ENCODE results near the gene EEFSEC.
A peak's percentile ranks its signal among the peaks of the same experiment; 100 is the strongest.

The EEFSEC gene

GRCh38 chr3:128404276-128405068, 251.2 kb downstream of the EEFSEC start:
- 87 to 92% methylated on average over 22 to 23 of the region's 23 CpGs for WGBS, 2 experiments (ENCODE audit: insufficient coverage in 2 of 2)
- H3K27ac ChIP-seq (ENCODE audit: low read depth, low read length, severe bottlenecking) = no peak overlapping the region
- H3K4me1 ChIP-seq (ENCODE audit: control insufficient read depth, insufficient read depth, low read length, poor library complexity, severe bottlenecking) = peaks cover 16% of the 10 kb centered on the region

DNA sequence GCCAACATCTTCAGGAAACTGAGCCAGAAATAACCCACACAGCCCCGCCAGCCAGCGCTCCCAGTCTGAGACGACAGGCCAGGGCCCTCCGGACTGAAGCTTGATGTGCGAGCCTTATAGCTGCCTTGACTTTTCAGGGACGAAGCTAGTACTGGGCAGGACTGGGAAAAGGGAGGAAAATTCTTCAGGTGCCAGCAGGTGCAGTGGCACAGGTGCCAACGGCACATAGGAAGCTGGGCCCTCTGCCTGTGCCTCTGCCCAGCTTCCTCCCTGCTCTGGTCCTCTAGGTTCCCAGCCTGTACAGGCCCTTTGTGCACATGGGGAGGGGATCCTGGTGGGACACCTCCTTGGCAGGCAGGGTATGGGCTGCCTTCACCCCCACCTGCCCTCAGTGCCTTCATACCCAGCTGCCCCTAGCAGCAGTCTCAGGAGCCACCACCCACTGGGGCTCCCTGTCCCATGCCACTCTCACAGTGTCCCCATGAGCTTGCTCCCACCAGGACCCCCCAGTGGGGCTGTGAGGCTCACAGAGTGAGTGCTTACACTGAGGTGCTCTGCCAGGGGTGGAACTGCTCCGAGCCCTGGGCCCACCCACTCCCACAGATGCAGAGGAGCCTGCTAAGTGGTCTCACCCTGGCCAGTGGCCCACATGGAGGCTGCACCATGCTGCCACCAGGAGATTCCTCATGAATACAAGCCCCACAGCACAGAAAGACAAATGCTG, 252.4 kb downstream of the EEFSEC start:
- 92 to 95% methylated on average over 8 of the region's 8 CpGs for WGBS, 2 experiments (ENCODE audit: insufficient coverage in 2 of 2)
- Histone ChIP-seq H3K27ac (ENCODE audit: low read depth, low read length, severe bottlenecking) (no peak overlapping the region), H3K4me3 (ENCODE audit: extremely low read depth, insufficient read depth, low read length, poor library complexity, severe bottlenecking) (no peak overlapping the region), H3K9me3 (ENCODE audit: control insufficient read depth, low read length) (no peaks in the 10 kb centered on the region), H3K4me1 (ENCODE audit: control insufficient read depth, insufficient read depth, low read length, poor library complexity, severe bottlenecking) (peaks cover 12% of the 10 kb centered on the region), H3K36me3 (ENCODE audit: control insufficient read depth, insufficient read depth, low read length) (no peaks in the 10 kb centered on the region)

More at GRCh38 chr3:128404276-128405068, 251.2 kb downstream of the EEFSEC start:
- Histone ChIP-seq H3K4me3 (ENCODE audit: extremely low read depth, insufficient read depth, low read length, poor library complexity, severe bottlenecking) (no peak overlapping the region), H3K9me3 (ENCODE audit: control insufficient read depth, low read length) (no peaks in the 10 kb centered on the region), H3K36me3 (ENCODE audit: control insufficient read depth, insufficient read depth, low read length) (no peaks in the 10 kb centered on the region)

DNA sequence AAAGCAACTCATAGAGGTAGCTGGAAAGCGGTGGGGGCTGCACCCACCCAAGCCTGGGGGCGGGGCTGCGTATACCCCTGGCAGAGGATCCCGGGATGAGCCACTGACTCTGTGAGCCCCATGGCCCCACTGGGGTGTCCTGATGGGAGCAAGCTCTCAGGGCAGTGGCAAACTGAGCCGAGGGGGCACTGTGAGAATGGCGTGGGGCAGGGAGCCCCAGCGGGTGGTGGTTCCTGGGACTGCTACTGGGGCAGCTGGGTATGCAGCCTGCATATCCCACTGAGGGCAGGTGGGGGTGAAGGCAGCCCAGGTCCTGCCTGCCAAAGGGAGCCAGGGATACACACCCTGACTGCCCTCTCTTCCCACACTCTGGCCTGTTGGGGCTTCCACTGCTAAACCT, 254.0 kb downstream of the EEFSEC start:
- Histone ChIP-seq H3K4me1 (ENCODE audit: control insufficient read depth, insufficient read depth, low read length, poor library complexity, severe bottlenecking) (peaks cover 22% of the 10 kb centered on the region), H3K27ac (ENCODE audit: low read depth, low read length, severe bottlenecking) (no peak overlapping the region), H3K9me3 (ENCODE audit: control insufficient read depth, low read length) (no peaks in the 10 kb centered on the region), H3K36me3 (ENCODE audit: control insufficient read depth, insufficient read depth, low read length) (no peaks in the 10 kb centered on the region), H3K4me3 (ENCODE audit: extremely low read depth, insufficient read depth, low read length, poor library complexity, severe bottlenecking) (no peak overlapping the region)
- WGBS, 2 experiments (ENCODE audit: insufficient coverage in 2 of 2) = 86 to 91% methylated on average over 7 of the region's 7 CpGs

DNA sequence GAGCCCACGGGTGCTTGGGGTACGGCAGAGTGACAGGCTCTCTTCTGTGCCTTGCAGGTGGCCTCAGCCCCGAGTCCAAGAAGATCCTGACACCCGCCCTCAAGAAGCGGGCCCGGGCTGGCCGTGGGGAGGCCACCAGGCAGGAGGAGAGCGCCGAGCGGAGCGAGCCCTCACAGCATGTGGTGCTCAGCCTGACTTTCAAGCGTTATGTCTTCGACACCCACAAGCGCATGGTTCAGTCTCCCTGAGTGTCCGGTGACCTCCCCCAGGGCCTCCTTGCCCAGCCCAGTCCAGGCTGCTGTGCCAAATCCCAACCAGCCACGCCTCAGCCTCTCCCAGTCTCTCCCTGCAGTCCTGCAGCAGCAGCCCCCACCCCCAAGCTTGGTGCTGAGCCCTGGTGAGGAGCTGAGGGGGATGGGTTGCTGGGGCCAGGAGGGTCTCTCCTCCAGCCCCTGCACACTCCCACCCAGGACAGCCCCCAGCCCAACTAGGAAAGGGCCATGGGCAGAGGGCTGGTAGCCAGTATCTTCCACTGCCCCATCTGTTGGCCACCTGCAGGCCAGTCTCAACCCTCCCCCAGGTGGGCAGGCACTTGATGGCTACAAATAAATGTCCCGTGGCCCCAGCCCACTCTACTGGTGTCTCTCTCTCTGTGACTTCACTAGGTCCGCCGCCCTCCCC, 254.9 kb downstream of the EEFSEC start:
- Histone ChIP-seq H3K4me3 (ENCODE audit: extremely low read depth, insufficient read depth, low read length, poor library complexity, severe bottlenecking) (no peak overlapping the region), H3K27ac (ENCODE audit: low read depth, low read length, severe bottlenecking) (no peak overlapping the region), H3K36me3 (ENCODE audit: control insufficient read depth, insufficient read depth, low read length) (no peaks in the 10 kb centered on the region), H3K4me1 (ENCODE audit: control insufficient read depth, insufficient read depth, low read length, poor library complexity, severe bottlenecking) (peaks cover 28% of the 10 kb centered on the region), H3K9me3 (ENCODE audit: control insufficient read depth, low read length) (no peaks in the 10 kb centered on the region)
- WGBS, 2 experiments (ENCODE audit: insufficient coverage in 2 of 2) = 88% methylated on average over 17 to 18 of the region's 19 CpGs

DNA sequence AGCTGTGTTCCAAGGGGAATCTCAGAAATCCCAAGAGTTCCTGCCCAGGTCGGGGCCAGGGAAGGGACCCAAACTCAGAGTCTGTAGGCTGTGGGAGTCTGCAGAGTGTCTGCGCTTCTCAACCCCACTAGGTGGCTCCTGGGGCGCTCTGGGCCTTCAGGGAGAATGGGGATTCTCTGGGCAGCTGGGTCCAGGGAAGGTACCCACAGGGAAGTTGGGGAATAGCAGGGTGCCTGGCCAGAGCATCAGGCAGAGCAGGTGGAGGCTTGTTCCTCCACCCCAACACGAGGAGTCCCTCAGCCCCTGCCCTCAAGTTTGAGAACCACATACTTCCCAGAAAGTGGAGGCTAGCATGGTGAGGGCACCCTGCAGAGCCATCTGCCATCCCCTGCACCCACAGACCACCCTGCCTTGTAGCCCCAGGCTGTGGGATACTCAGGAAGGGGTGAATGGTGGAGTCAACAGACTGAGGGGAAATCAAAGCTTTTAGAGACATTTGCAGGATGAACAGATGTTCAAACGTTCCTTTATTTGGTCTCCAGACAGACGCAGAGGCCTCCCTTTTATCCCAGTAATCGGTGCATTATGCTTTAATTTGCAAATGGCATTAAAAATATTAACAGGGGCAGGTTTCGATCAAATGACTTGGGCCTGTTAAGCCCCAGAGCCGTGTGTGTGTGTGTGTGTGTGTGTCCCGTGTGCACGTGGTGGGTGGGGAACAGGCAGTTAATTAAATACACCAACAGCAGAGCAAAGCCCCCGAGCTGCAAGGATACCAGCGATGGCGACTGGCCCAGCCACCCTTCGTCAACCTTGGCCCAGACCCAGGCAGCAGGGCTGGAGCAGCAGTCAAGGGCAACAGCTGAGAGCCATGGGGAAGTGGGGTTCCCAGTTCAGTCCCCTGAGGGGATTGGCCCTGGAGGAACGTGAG, 255.7 kb downstream of the EEFSEC start:
- Histone ChIP-seq H3K27ac (ENCODE audit: low read depth, low read length, severe bottlenecking) (no peak overlapping the region), H3K4me3 (ENCODE audit: extremely low read depth, insufficient read depth, low read length, poor library complexity, severe bottlenecking) (no peak overlapping the region), H3K4me1 (ENCODE audit: control insufficient read depth, insufficient read depth, low read length, poor library complexity, severe bottlenecking) (peaks cover 25% of the 10 kb centered on the region), H3K36me3 (ENCODE audit: control insufficient read depth, insufficient read depth, low read length) (no peaks in the 10 kb centered on the region), H3K9me3 (ENCODE audit: control insufficient read depth, low read length) (no peaks in the 10 kb centered on the region)
- WGBS, 2 experiments (ENCODE audit: insufficient coverage in 2 of 2) = 90 to 91% methylated on average over 11 to 12 of the region's 16 CpGs

- WGBS, 2 experiments (ENCODE audit: insufficient coverage in 2 of 2) = 91 to 93% methylated on average over 16 to 17 of the region's 18 CpGs
Measured at GRCh38 chr3:128409624-128410581, 256.6 kb downstream of the EEFSEC start.

GRCh38 chr3:128410669-128411573, 257.6 kb downstream of the EEFSEC start:
- Histone ChIP-seq H3K36me3 (ENCODE audit: control insufficient read depth, insufficient read depth, low read length) (no peaks in the 10 kb centered on the region), H3K4me1 (ENCODE audit: control insufficient read depth, insufficient read depth, low read length, poor library complexity, severe bottlenecking) (peaks cover 33% of the 10 kb centered on the region), H3K27ac (ENCODE audit: low read depth, low read length, severe bottlenecking) (no peak overlapping the region), H3K9me3 (ENCODE audit: control insufficient read depth, low read length) (no peaks in the 10 kb centered on the region), H3K4me3 (ENCODE audit: extremely low read depth, insufficient read depth, low read length, poor library complexity, severe bottlenecking) (no peak overlapping the region)
- WGBS, 2 experiments (ENCODE audit: insufficient coverage in 2 of 2) = 94 to 95% methylated on average over 19 to 25 of the region's 29 CpGs

More at GRCh38 chr3:128409624-128410581, 256.6 kb downstream of the EEFSEC start:
- Histone ChIP-seq H3K36me3 (ENCODE audit: control insufficient read depth, insufficient read depth, low read length) (no peaks in the 10 kb centered on the region), H3K27ac (ENCODE audit: low read depth, low read length, severe bottlenecking) (no peak overlapping the region), H3K9me3 (ENCODE audit: control insufficient read depth, low read length) (no peaks in the 10 kb centered on the region), H3K4me1 (ENCODE audit: control insufficient read depth, insufficient read depth, low read length, poor library complexity, severe bottlenecking) (peaks cover 24% of the 10 kb centered on the region), H3K4me3 (ENCODE audit: extremely low read depth, insufficient read depth, low read length, poor library complexity, severe bottlenecking) (no peak overlapping the region)

DNA sequence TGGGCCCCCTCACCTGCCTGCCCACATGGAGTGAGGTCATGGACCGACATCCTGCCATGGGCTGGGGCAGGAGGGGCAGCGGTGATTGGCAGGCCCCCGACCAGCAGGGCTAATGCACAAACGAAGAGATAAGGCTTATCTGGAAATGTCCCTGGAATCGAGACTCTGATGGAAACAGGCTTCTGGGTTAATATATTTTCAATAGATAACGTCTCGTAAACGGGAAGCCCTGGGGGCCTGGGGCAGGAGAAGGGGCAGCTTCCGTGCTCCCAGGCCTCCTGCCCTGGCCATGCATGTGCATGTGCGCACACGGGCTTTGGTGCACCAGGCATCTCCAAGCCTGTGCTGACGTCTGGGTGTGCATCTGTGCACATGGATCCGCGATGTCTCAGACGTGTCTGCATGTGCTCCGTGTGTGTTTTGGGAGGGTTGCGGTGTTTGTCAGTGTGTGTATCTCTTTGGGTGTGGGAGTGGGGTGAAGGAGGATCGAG, 258.3 kb downstream of the EEFSEC start:
- peaks cover 40% of the 10 kb centered on the region for H3K4me1 ChIP-seq (ENCODE audit: control insufficient read depth, insufficient read depth, low read length, poor library complexity, severe bottlenecking)
- H3K9me3 ChIP-seq (ENCODE audit: control insufficient read depth, low read length) = no peaks in the 10 kb centered on the region
- H3K36me3 ChIP-seq (ENCODE audit: control insufficient read depth, insufficient read depth, low read length) = no peaks in the 10 kb centered on the region
- no peak overlapping the region for H3K4me3 ChIP-seq (ENCODE audit: extremely low read depth, insufficient read depth, low read length, poor library complexity, severe bottlenecking)
- peak overlapping the region; percentile 80 for H3K27ac ChIP-seq (ENCODE audit: low read depth, low read length, severe bottlenecking)
- 84 to 92% methylated on average over 17 to 18 of the region's 18 CpGs for WGBS, 2 experiments (ENCODE audit: insufficient coverage in 2 of 2)
